ENCODE results near the gene TBCD.

TBCD gene

DNA sequence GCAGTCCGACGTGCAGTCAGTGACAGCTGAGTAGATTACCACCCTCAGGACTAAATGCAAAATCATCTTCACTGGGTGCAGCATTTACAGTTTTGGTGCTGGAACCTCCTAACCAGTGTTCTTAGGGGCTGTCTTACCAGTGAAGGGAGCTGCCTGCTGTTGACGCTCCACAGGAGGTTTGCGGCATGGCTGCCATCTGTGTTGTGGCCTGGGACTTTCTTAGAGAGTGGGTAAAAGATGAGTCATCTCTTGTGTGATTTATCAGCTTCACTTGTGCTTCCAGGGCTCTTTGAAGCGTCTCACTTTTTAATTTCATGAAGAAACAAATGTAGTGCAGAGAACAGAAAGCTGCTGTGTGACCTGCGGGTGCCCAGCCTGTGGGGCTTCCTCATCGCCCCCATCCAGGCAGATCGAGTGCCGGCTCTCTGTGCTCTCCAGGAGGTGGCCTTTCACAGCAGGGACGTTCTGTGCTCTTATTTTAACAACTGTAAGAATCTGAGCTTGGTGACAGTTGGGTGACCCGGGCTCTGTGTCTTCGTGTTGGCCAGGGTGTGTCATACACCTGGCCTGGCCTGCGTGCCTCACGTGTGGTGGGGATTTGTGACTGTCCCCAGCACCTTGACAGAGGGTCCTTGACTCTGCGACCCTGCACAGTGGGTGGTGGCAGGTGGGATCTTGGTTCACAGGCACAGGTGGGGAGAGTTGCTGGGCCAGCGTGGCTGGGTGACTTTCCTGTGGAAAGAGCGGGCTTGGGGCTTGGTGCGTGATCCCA is 112.3 kb downstream of the TBCD start:
- no peak for TF ChIP-seq EZH2phosphoT487 (IDR thresholded peaks at IDR 0.05; ENCODE audit: low read depth)
- TF ChIP-seq CTCF (IDR thresholded peaks at IDR 0.05; ENCODE audit: low read depth, low read length): no peak
- Histone ChIP-seq H3K4me3 (ENCODE audit: low read length) (peak overlapping the region; percentile 48), H2AFZ (ENCODE audit: low read depth, low read length) (no peak overlapping the region), H3K27ac (ENCODE audit: low read length) (peak overlapping the region; percentile 67), H3K79me2 (ENCODE audit: low read length) (peaks cover 6% of the 10 kb centered on the region; the same call in 1 of the 2 replicates), H3K36me3 (replicated peaks; ENCODE audit: low read depth, low read length) (peaks cover 7% of the 10 kb centered on the region), H3K9ac (ENCODE audit: low read length) (peak overlapping the region; percentile 21; the same call in 1 of the 2 replicates), H3K4me1 (ENCODE audit: low read length) (peaks cover 51% of the 10 kb centered on the region), H4K20me1 (ENCODE audit: insufficient read depth, low read length) (peaks cover 89% of the 10 kb centered on the region), H3K9me3 (ENCODE audit: insufficient read depth, low read length) (no peaks in the 10 kb centered on the region), H3K4me2 (ENCODE audit: low read length) (peak overlapping the region; percentile 80), H3K27me3 (ENCODE audit: low read depth, low read length) (peaks cover 20% of the 10 kb centered on the region)

- H3K9me3 ChIP-seq (ENCODE audit: insufficient read depth, low read length): no peaks in the 10 kb centered on the region
- no peak overlapping the region for H2AFZ ChIP-seq (ENCODE audit: low read depth, low read length)
- H3K36me3 ChIP-seq (replicated peaks; ENCODE audit: low read depth, low read length): peaks cover 9% of the 10 kb centered on the region
- peak overlapping the region; percentile 67; the same call in 1 of the 2 replicates for H3K27ac ChIP-seq (ENCODE audit: low read length)
- peaks cover 90% of the 10 kb centered on the region for H4K20me1 ChIP-seq (ENCODE audit: insufficient read depth, low read length)
- H3K79me2 ChIP-seq (ENCODE audit: low read length): peaks cover 6% of the 10 kb centered on the region; the same call in 1 of the 2 replicates
- H3K4me2 ChIP-seq (ENCODE audit: low read length): peak overlapping the region; percentile 80
- H3K9ac ChIP-seq (ENCODE audit: low read length): no peak overlapping the region
- peaks cover 22% of the 10 kb centered on the region for H3K27me3 ChIP-seq (ENCODE audit: low read depth, low read length)
- H3K4me3 ChIP-seq (ENCODE audit: low read length): peak overlapping the region; percentile 48
- TF ChIP-seq CTCF (IDR thresholded peaks at IDR 0.05; ENCODE audit: low read depth, low read length) (peak; percentile 13; the same call in 1 of the 2 replicates), EZH2phosphoT487 (IDR thresholded peaks at IDR 0.05; ENCODE audit: low read depth) (no peak)
- H3K4me1 ChIP-seq (ENCODE audit: low read length): peaks cover 58% of the 10 kb centered on the region
Measured at GRCh38 chr17:82864713-82865248, 112.9 kb downstream of the TBCD start.

DNA sequence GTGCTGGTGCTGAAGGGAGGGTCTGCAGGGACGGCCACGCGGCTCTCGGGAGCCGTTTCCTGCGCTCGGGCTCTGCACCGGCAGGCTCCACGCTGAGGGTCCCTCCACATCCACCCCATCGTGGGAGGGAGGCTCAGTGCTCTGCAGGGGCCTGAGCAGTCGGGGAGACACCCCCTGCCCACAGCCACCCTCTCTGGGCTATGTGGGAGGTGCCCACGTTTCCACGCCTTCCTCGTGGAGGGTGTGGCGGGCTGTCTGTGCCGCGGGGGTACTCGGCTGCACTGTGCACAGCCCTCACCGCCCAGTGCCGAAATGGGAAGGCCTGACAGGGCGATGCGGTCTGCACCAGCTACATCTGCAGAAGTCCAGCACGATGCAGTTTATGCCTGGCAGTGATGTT is 113.4 kb downstream of the TBCD start:
- Histone ChIP-seq H3K27ac (ENCODE audit: low read length) (no peak overlapping the region), H3K9ac (ENCODE audit: low read length) (no peak overlapping the region), H3K4me2 (ENCODE audit: low read length) (peak overlapping the region; percentile 80), H3K79me2 (ENCODE audit: low read length) (peaks cover 6% of the 10 kb centered on the region; the same call in 1 of the 2 replicates), H3K27me3 (ENCODE audit: low read depth, low read length) (peaks cover 23% of the 10 kb centered on the region), H3K4me1 (ENCODE audit: low read length) (peaks cover 63% of the 10 kb centered on the region), H2AFZ (ENCODE audit: low read depth, low read length) (no peak overlapping the region), H3K4me3 (ENCODE audit: low read length) (no peak overlapping the region), H3K9me3 (ENCODE audit: insufficient read depth, low read length) (no peaks in the 10 kb centered on the region), H4K20me1 (ENCODE audit: insufficient read depth, low read length) (peaks cover 90% of the 10 kb centered on the region), H3K36me3 (replicated peaks; ENCODE audit: low read depth, low read length) (peaks cover 14% of the 10 kb centered on the region)
- no peak for TF ChIP-seq EZH2phosphoT487 (IDR thresholded peaks at IDR 0.05; ENCODE audit: low read depth)

DNA sequence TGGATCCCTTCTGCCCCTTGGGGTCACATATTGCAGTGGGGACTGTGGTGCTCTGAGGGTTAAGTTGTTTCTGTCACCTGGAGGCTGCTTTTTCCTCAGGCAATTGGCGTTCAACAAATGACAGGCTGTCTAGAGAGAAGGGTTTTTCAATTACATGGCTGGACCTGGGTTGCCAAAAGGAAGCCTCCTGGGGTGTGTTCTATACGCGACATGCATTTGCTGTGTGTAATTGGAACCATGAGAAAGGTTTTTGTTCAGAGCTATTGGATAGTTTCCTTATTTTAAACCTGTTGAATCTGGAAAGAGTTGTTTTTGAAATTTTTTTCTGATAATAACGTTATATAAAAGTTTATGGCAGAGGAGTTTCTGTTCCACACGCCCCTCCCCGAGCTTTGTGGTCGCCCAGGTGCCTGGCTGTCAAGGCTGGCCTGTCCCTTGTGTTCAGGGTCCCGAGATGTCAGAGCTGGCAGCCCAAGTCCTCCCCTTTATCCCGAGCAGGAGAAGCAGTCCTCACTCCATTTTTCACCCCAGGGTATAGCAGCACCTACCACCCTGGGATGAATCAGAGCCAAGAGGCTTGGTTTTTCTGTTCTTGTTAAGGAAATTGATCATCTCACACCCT is 114.0 kb downstream of the TBCD start:
- peaks cover 90% of the 10 kb centered on the region for H4K20me1 ChIP-seq (ENCODE audit: insufficient read depth, low read length)
- H3K9ac ChIP-seq (ENCODE audit: low read length): no peak overlapping the region
- H3K4me3 ChIP-seq (ENCODE audit: low read length): no peak overlapping the region
- no peaks in the 10 kb centered on the region for H3K9me3 ChIP-seq (ENCODE audit: insufficient read depth, low read length)
- peaks cover 23% of the 10 kb centered on the region for H3K27me3 ChIP-seq (ENCODE audit: low read depth, low read length)
- H2AFZ ChIP-seq (ENCODE audit: low read depth, low read length): no peak overlapping the region
- no peak for TF ChIP-seq EZH2phosphoT487 (IDR thresholded peaks at IDR 0.05; ENCODE audit: low read depth)
- H3K4me2 ChIP-seq (ENCODE audit: low read length): 0 out of 2 replicates have a peak overlapping the region, but pooled peaks have one; percentile 12
- H3K27ac ChIP-seq (ENCODE audit: low read length): no peak overlapping the region
- H3K4me1 ChIP-seq (ENCODE audit: low read length): peaks cover 69% of the 10 kb centered on the region
- H3K79me2 ChIP-seq (ENCODE audit: low read length): peaks cover 6% of the 10 kb centered on the region; the same call in 1 of the 2 replicates
- H3K36me3 ChIP-seq (replicated peaks; ENCODE audit: low read depth, low read length): peaks cover 20% of the 10 kb centered on the region

Measured in OCI-LY3 (cell line).